Breast epithelium (tissue), 3 donors: ENCODE results near the gene PRKCE.
A peak's percentile ranks its signal among the peaks of the same experiment; 100 is the strongest.

ENCODE experiments used
- CTCF ChIP-seq, 3 donors: fragments of 450-650 bp; IDR thresholded peaks; one replicate each; pipeline ENCODE4 v1.5.1; 2016 to 2017; ENCODE audit warnings: antibody characterized with exemption in 3 of 3, mild to moderate bottlenecking in 3 of 3, moderate library complexity in 3 of 3
- POLR2A ChIP-seq: fragments of 450-650 bp; IDR thresholded peaks from one replicate; pipeline ENCODE4 v1.6.1; 2016; ENCODE audit warnings: antibody characterized with exemption, mild to moderate bottlenecking, moderate library complexity
- POLR2AphosphoS5 ChIP-seq, 3 donors: sonication (generic); formaldehyde crosslinking; IDR thresholded peaks; one replicate each; pipeline ENCODE4 v1.6.1; 2017; ENCODE audit warnings: antibody characterized with exemption in 3 of 3

- TF ChIP-seq POLR2A (no peak), CTCF (IDR thresholded peaks at IDR 0.05) (no peak), POLR2AphosphoS5 (IDR thresholded peaks at IDR 0.05) (peak in 1 of 3 donors; percentile 8)
Observed at GRCh38 chr2:45813003-45813941, 161.8 kb downstream of the PRKCE start.
